OCI-LY7 (cell line): ENCODE data around the gene USP17L18. TPM values are rescaled to one million over a fixed set of nuclear protein-coding genes. Genes with fewer than 3 reads are reported as not detected.
"Not testable (repeated sequence)": the region's sequence is repeated elsewhere in the genome, so short reads cannot be mapped to it uniquely, and the experiment has no call there.

Experiments used
- BruUV-seq: library from RNA; stranded (reverse); fragments of 400-500 nt; replicated peaks from 2 replicates; lab custom pipeline; 2021; lab: Mats Ljungman, UMichigan
- CTCF ChIA-PET: fragments of 300-600 bp; sonication (Branson Sonifier 250); formaldehyde crosslinking; loops from one replicate; lab custom pipeline; 2022; ENCODE audit warnings: antibody characterized with exemption; ENCODE audit not compliant: unreplicated experiment; lab: Charles Lee
- POLR2A ChIA-PET: fragments of 300-600 bp; sonication (Branson Sonifier 250); formaldehyde crosslinking; loops from one replicate; lab custom pipeline; 2022; ENCODE audit warnings: antibody characterized with exemption; lab: Charles Lee
- DNase-seq: peaks from one replicate; pipeline ENCODE4 v3.0.0-alpha.2; 2015; ENCODE audit warnings: low spot score
- H2AFZ ChIP-seq: fragments of 200-600 bp; sonication (generic), shearing (Covaris generic); 2 replicates; pipeline ENCODE4 v1.6.1; 2014; ENCODE audit warnings: mild to moderate bottlenecking, antibody characterized with exemption, low read length, moderate library complexity
- H3K27ac ChIP-seq: fragments of 200-600 bp; sonication (generic); 2 replicates; pipeline ENCODE4 v1.5.1; 2014; ENCODE audit warnings: mixed run types, low read depth, mild to moderate bottlenecking, moderate library complexity, low read length, inconsistent platforms; ENCODE audit not compliant: poor library complexity, severe bottlenecking
- H3K36me3 ChIP-seq: fragments of 200-600 bp; sonication (generic); 2 replicates; pipeline ENCODE4 v1.6.1; 2014; ENCODE audit warnings: mild to moderate bottlenecking, antibody characterized with exemption, low read length, moderate library complexity, mixed read lengths; ENCODE audit not compliant: insufficient read depth
- H3K4me1 ChIP-seq: fragments of 200-600 bp; sonication (generic); 2 replicates; pipeline ENCODE4 v1.5.1; 2014; ENCODE audit warnings: mild to moderate bottlenecking, low read length; ENCODE audit not compliant: insufficient read depth, poor library complexity, severe bottlenecking
- H3K4me2 ChIP-seq: fragments of 200-600 bp; sonication (generic); 2 replicates; pipeline ENCODE4 v1.6.1; 2014; ENCODE audit warnings: mild to moderate bottlenecking, low read length
- H3K4me3 ChIP-seq: fragments of 200-600 bp; sonication (generic); 2 replicates; pipeline ENCODE4 v1.5.1; 2014; ENCODE audit warnings: mild to moderate bottlenecking, low read depth, low read length; ENCODE audit not compliant: poor library complexity, severe bottlenecking
- H3K79me2 ChIP-seq: fragments of 200-600 bp; sonication (generic); 2 replicates; pipeline ENCODE4 v1.6.1; 2016; ENCODE audit warnings: low read depth, mild to moderate bottlenecking, low read length, moderate library complexity, mixed read lengths; ENCODE audit not compliant: insufficient read depth
- H3K9me2 ChIP-seq: fragments of 200-600 bp; sonication (generic); 2 replicates; pipeline ENCODE4 v1.6.1; 2016; ENCODE audit warnings: mild to moderate bottlenecking, low read length, mixed read lengths; ENCODE audit not compliant: insufficient read depth
- H3K9me3 ChIP-seq: fragments of 200-600 bp; sonication (generic); 2 replicates; pipeline ENCODE4 v1.6.1; 2014; ENCODE audit warnings: mild to moderate bottlenecking, mixed run types, low read length, mixed read lengths
- H4K20me1 ChIP-seq: fragments of 200-600 bp; sonication (generic); 2 replicates; pipeline ENCODE4 v1.6.1; 2014; ENCODE audit warnings: mild to moderate bottlenecking, antibody characterized with exemption, low read length, moderate library complexity, mixed read lengths; ENCODE audit not compliant: insufficient read depth
- intact Hi-C: fragments of 100-400 bp; cut with micrococcal nuclease; formaldehyde crosslinking; loops from one replicate; pipeline ENCODE4 v1.10.0; 2022; ENCODE audit not compliant: unreplicated experiment
- total RNA-seq, 2 experiments: library from RNA; depleted of rRNA in 1 of 2; stranded (reverse); fragments of >200 nt in 1 of 2; shearing (Covaris generic) in 1 of 2; gene quantifications; 2 replicates each; pipeline ENCODE4 v1.2.3, GENCODE V29; 2014 to 2022

The USP17L18 gene
- total RNA-seq, 2 experiments from 2014 or later = not detected

GRCh38 chr4:9230249-9230648 lies 18.2 kb upstream of the USP17L18 start:
- POLR2A ChIA-PET, H3K27ac ChIP-seq, H3K4me1 ChIP-seq, H3K9me3 ChIP-seq, H3K4me2 ChIP-seq, DNase-seq, H3K4me3 ChIP-seq, intact Hi-C loops, H3K36me3 ChIP-seq, CTCF ChIA-PET, H2AFZ ChIP-seq, H4K20me1 ChIP-seq, H3K79me2 ChIP-seq, BruUV-seq, H3K9me2 ChIP-seq: not testable (repeated sequence)

- POLR2A ChIA-PET, BruUV-seq, intact Hi-C loops, H2AFZ ChIP-seq, H3K27ac ChIP-seq, CTCF ChIA-PET, H3K79me2 ChIP-seq, DNase-seq, H4K20me1 ChIP-seq, H3K9me2 ChIP-seq, H3K9me3 ChIP-seq, H3K36me3 ChIP-seq, H3K4me1 ChIP-seq, H3K4me2 ChIP-seq, H3K4me3 ChIP-seq: not testable (repeated sequence)
These were observed 14.3 kb upstream of the USP17L18 start, which contains the start of gene USP17L15 for GRCh38 chr4:9234085-9234484. TSS of gene USP17L15 (plus strand) at chr4:9234385. CDS start at chr4:9234385, 0 bp downstream.

- H4K20me1 ChIP-seq, H3K36me3 ChIP-seq, H2AFZ ChIP-seq, H3K4me3 ChIP-seq, BruUV-seq, H3K4me2 ChIP-seq, DNase-seq, H3K27ac ChIP-seq, H3K4me1 ChIP-seq, H3K9me3 ChIP-seq, intact Hi-C loops, H3K79me2 ChIP-seq, CTCF ChIA-PET, H3K9me2 ChIP-seq, POLR2A ChIA-PET: not testable (repeated sequence)
These were observed 10.0 kb upstream of the USP17L18 start for GRCh38 chr4:9238461-9238860.

- H3K79me2 ChIP-seq, DNase-seq, H3K36me3 ChIP-seq, H3K4me2 ChIP-seq, BruUV-seq, POLR2A ChIA-PET, CTCF ChIA-PET, H3K27ac ChIP-seq, intact Hi-C loops, H3K4me1 ChIP-seq, H4K20me1 ChIP-seq, H3K4me3 ChIP-seq, H3K9me2 ChIP-seq, H3K9me3 ChIP-seq, H2AFZ ChIP-seq: not testable (repeated sequence)
These were observed 4.9 kb upstream of the USP17L18 start, which contains the start of gene USP17L17 for GRCh38 chr4:9243579-9243978. TSS of gene USP17L17 (plus strand) at chr4:9243879. CDS start at chr4:9243879, 0 bp downstream.

GRCh38 chr4:9253078-9253477 lies 4.6 kb downstream of the USP17L18 start, which contains the start of gene USP17L19:
TSS of gene USP17L19 (plus strand) at chr4:9253378. CDS start at chr4:9253378, 0 bp downstream.
- H3K4me2 ChIP-seq, H3K9me2 ChIP-seq, H4K20me1 ChIP-seq, POLR2A ChIA-PET, H3K9me3 ChIP-seq, H3K4me1 ChIP-seq, H3K4me3 ChIP-seq, CTCF ChIA-PET, H3K79me2 ChIP-seq, H2AFZ ChIP-seq, H3K27ac ChIP-seq, DNase-seq, H3K36me3 ChIP-seq, intact Hi-C loops, BruUV-seq: not testable (repeated sequence)

- POLR2A ChIA-PET, H3K36me3 ChIP-seq, intact Hi-C loops, H3K4me2 ChIP-seq, H3K9me2 ChIP-seq, DNase-seq, H3K27ac ChIP-seq, H2AFZ ChIP-seq, H3K4me3 ChIP-seq, H3K4me1 ChIP-seq, CTCF ChIA-PET, H3K9me3 ChIP-seq, H4K20me1 ChIP-seq, BruUV-seq, H3K79me2 ChIP-seq: not testable (repeated sequence)
These were observed 9.4 kb downstream of the USP17L18 start, which contains the start of gene USP17L20 for GRCh38 chr4:9257824-9258223. TSS of gene USP17L20 (plus strand) at chr4:9258124. CDS start at chr4:9258124, 0 bp downstream.
